Heart right ventricle (tissue), 16 donors: ENCODE measurements around the gene PCBP3. TPM values are rescaled to one million over a fixed set of nuclear protein-coding genes. Genes with fewer than 3 reads are reported as not detected.
"Not testable (repeated sequence)": the region's sequence is repeated elsewhere in the genome, so short reads cannot be mapped to it uniquely, and the experiment has no call there.

Source experiments
- ATAC-seq, 8 donors: fragments of 200-7000 bp; cut with Tn5 transposase; one replicate each; pipeline ENCODE4 v1.9.1; 2020; ENCODE audit warnings: mild to moderate bottlenecking in 8 of 8, moderate library complexity in 8 of 8, moderate number of reproducible peaks in 1 of 8
- DNase-seq, 2 donors: peaks; one replicate each; pipeline ENCODE4 v3.0.0-alpha.2; 2020
- H3K27ac ChIP-seq, 10 donors: fragments of 200-600 bp; sonication (generic) in 2 of 10; one replicate each; pipeline versions ENCODE4 v1.5.0 to v1.8.0; 2020 to 2022; ENCODE audit warnings: mild to moderate bottlenecking in 3 of 10
- H3K27me3 ChIP-seq, 7 donors: fragments of 200-600 bp; one replicate each; pipeline ENCODE4 v1.8.0; 2021 to 2022; ENCODE audit warnings: mild to moderate bottlenecking in 2 of 7
- H3K36me3 ChIP-seq, 9 donors: fragments of 200-600 bp; sonication (generic) in 1 of 9; one replicate each; pipeline versions ENCODE4 v1.5.0 to v1.8.0; 2020 to 2022; ENCODE audit warnings: mild to moderate bottlenecking in 2 of 9
- H3K4me1 ChIP-seq, 9 donors: fragments of 200-600 bp; sonication (generic) in 1 of 9; one replicate each; pipeline versions ENCODE4 v1.5.0 to v1.8.0; 2020 to 2022; ENCODE audit warnings: mild to moderate bottlenecking in 4 of 9
- H3K4me3 ChIP-seq, 10 donors: fragments of 200-600 bp; sonication (generic) in 2 of 10; one replicate each; pipeline versions ENCODE4 v1.5.0 to v1.8.0; 2020 to 2022; ENCODE audit warnings: mild to moderate bottlenecking in 7 of 10, moderate library complexity in 2 of 10
- H3K9me3 ChIP-seq, 11 donors: fragments of 200-600 bp in 10 of 11; sonication (generic) in 2 of 11; one replicate each; pipeline versions ENCODE4 v1.5.0 to v1.8.0; 2013 to 2022; ENCODE audit warnings: mild to moderate bottlenecking in 2 of 11, control low read depth in 1 of 11, moderate library complexity in 1 of 11
- WGBS, 2 donors: extraction: QIAGEN DNeasy Blood & Tissue Kit; methylation state at CpG; one replicate each; pipeline ENCODE4 v1.1.7; 2013; ENCODE audit warnings: inconsistent platforms in 1 of 2; 5-methylcytosine and 5-hydroxymethylcytosine counted together
- intact Hi-C, 10 donors: fragments of 100-400 bp; cut with DNase I; formaldehyde crosslinking; loops; one replicate each; pipeline versions ENCODE4 v1.11.1 to v1.14.2; 2022
- polyA plus RNA-seq, 2 donors: library from polyadenylated mRNA; stranded (reverse); fragments of 200-250 nt; gene quantifications; one replicate each; pipeline ENCODE4 v1.2.3, GENCODE V29; 2013
- total RNA-seq, 10 donors: library from RNA; stranded (reverse); fragmentation: NEBNext Ultra II Directional in 3 of 10; extraction: Animal tissue kit (Norgen Biotek cat#: 25700) in 3 of 10; gene quantifications; one replicate each; pipeline versions ENCODE4 v1.2.1 to v1.2.4, GENCODE V29; 2021 to 2023
- TF ChIP-seq, protein P1 (sequence below), 9 donors: fragments of 200-600 bp; sonication (generic) in 2 of 9; IDR thresholded peaks; one replicate each; pipeline versions ENCODE4 v1.5.0 to v1.8.0; 2021 to 2022; ENCODE audit warnings: antibody characterized with exemption in 9 of 9, mild to moderate bottlenecking in 5 of 9, moderate library complexity in 1 of 9
- donor health status: Arrhythmogenic right ventricular cardiomyopathy.
- donor health status: ischemic (EF 13 %, LVEDD 7.1; RV severe dilation, severe dysfunction).
- donor health status: healthy with polysubstance abuse.
- donor health status: DM: no; HTN: yes; CAD: no.
- donor health status: DM: no; HTN: no; CAD: no.
- donor health status: ischemic (EF 25% LVEDD 6.9; RV normal size, moderate dysfunction).
- donor health status: ischemic (EF 25% LVEDD 5.7; RV mildly dilated, moderate dysfunction).
- donor health status: healthy.
- donor health status: DM: yes; HTN: yes; CAD: no.
- donor health status: Ischemic cardiomyopathy.
- donor health status: ischemic (EF 35%, LVEDD 5.7; RV mildly dilated, moderate dysfunction).
- donor health status: nonischemic (EF 11% LVEDD 7.7; RV severe dilation, severe dysfunction).
- donor health status: DM: yes; HTN: yes; CAD: no.
- donor health status: PGD.
- donor health status: ischemic (EF 29% LVEDD 5.4; RV normal size, mild dysfunction).
- donor health status: nonischemic (EF 23%, LVEDD 6.1; RV moderate dilation, normal function).

Gene PCBP3
- total and polyA plus RNA-seq, 12 donors = 0.25 to 11.3 (median 1.2) TPM

DNA sequence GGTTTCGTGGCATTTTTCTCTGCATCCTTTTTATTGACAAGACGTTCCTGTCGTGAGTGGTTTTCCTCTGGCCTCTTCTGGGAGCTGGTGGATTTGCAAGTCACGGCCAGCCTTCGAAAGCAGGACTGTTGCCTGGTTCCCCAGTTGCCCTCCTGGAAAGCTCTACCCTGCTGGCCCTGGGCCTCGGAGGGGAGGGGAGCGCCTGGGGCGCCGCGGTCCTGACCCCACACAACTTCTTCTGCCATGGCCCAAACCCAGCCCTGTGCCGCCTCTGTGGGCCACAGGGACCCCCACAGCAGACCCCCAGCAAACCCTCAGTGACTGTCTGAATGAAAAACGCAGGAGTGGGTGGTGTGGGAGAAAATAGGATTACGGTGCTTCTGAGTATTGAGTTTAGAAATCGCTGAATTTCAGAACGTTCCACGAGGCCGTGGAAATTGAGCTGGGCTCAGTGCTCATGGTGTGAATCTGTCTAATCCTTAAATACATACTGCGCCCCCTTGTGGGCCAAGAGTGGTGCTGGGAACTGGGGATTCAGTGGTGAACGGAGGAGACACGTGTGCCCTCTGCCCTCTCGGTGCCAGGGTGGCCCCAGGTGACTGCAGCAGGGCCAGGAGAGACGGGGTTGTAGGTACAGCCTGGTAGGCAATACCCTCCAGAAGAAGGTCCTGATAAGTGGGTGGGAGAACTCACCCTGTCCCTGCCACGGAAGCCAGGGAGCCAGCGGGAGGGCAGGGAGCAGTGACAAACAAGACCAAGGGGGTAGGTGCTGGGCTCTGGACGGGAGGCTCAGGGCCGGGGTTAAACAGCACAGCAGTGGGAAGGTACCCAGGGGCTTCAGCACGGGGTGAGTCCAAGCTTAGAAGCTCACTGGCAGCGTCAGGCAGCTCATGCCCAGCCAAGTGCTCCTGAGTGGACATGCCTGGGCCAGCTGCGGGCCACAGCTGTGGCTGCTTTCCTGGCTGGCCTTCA is 236.9 kb downstream of the PCBP3 start:
- 49 to 55% methylated on average over 29 of the region's 29 CpGs for WGBS, 2 donors
- TF ChIP-seq, protein P1, sequence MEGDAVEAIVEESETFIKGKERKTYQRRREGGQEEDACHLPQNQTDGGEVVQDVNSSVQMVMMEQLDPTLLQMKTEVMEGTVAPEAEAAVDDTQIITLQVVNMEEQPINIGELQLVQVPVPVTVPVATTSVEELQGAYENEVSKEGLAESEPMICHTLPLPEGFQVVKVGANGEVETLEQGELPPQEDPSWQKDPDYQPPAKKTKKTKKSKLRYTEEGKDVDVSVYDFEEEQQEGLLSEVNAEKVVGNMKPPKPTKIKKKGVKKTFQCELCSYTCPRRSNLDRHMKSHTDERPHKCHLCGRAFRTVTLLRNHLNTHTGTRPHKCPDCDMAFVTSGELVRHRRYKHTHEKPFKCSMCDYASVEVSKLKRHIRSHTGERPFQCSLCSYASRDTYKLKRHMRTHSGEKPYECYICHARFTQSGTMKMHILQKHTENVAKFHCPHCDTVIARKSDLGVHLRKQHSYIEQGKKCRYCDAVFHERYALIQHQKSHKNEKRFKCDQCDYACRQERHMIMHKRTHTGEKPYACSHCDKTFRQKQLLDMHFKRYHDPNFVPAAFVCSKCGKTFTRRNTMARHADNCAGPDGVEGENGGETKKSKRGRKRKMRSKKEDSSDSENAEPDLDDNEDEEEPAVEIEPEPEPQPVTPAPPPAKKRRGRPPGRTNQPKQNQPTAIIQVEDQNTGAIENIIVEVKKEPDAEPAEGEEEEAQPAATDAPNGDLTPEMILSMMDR (IDR thresholded peaks at IDR 0.05) = peak; percentile 17 to 74 (median 65)
- intact Hi-C loops = loop anchor here in 1 of 10 donors (5.0 kb wide), 1 partner anchor 42 kb away; no protein-coding TSS in a partner anchor
- H3K27ac ChIP-seq = no peak overlapping the region
- H3K36me3 ChIP-seq = no peaks in the 10 kb centered on the region
- H3K27me3 ChIP-seq = peaks cover 0 to 52% (median 0%) of the 10 kb centered on the region in 7 donors
- peak; percentile 44 to 65 for DNase-seq
- peaks cover 0 to 20% (median 2%) of the 10 kb centered on the region in 9 donors for H3K4me1 ChIP-seq
- peak; percentile 62 to 86 (median 73) for ATAC-seq
- no peak overlapping the region for H3K4me3 ChIP-seq
- H3K9me3 ChIP-seq = no peaks in the 10 kb centered on the region

GRCh38 chr21:45882645-45883044 is 239.1 kb downstream of the PCBP3 start:
- Histone ChIP-seq H3K4me1 (peaks cover 0 to 34% (median 12%) of the 10 kb centered on the region in 9 donors), H3K9me3 (no peaks in the 10 kb centered on the region), H3K4me3 (no peak overlapping the region), H3K27me3 (peaks cover 0 to 30% (median 0%) of the 10 kb centered on the region in 7 donors), H3K36me3 (no peaks in the 10 kb centered on the region), H3K27ac (no peak overlapping the region)
- intact Hi-C loops = loop anchor here in 1 of 10 donors (5.0 kb wide), 1 partner anchor 40 kb away; no protein-coding TSS in a partner anchor
- 74 to 80% methylated on average over 8 of the region's 8 CpGs for WGBS, 2 donors
- TF ChIP-seq, protein P1 (IDR thresholded peaks at IDR 0.05) = no peak
- DNase-seq = no peak
- ATAC-seq = no peak

GRCh38 chr21:45883090-45883489 is 239.6 kb downstream of the PCBP3 start:
- intact Hi-C loops = loop anchor here in 1 of 10 donors (5.0 kb wide), 1 partner anchor 39 kb away; no protein-coding TSS in a partner anchor

DNA sequence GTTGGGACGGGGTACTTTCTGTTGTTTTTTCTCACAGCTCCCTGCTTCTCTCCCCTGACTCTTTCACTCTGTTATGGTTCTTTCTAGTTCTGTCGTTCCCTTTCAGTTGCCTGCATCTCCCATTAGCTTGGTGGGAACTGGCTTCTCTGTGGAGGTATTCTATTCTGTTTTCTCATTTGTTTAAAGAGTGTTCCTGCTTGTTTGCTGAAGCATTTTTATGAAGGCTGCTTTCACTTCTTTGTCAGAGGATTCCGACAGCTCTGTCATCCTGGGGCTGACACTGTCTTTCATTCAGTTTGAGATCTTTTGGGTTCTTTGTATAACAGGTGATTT is 242.0 kb downstream of the PCBP3 start:
- intact Hi-C loops = loop anchor here in 2 of 10 donors (5.0 kb wide), 2 partner anchors 37 to 53 kb away; no protein-coding TSS in a partner anchor
- no peak overlapping the region for H3K4me3 ChIP-seq
- TF ChIP-seq, protein P1 (IDR thresholded peaks at IDR 0.05) = no peak
- peaks cover 10 to 37% (median 18%) of the 10 kb centered on the region in 9 donors for H3K4me1 ChIP-seq
- H3K27ac ChIP-seq = peak overlapping the region in 5 of 10 donors; percentile 16 to 71 (median 19)
- no peak for ATAC-seq
- 83 to 93% methylated on average over 3 of the region's 3 CpGs for WGBS, 2 donors
- no peaks in the 10 kb centered on the region for H3K9me3 ChIP-seq
- H3K27me3 ChIP-seq = peaks cover 0 to 14% (median 0%) of the 10 kb centered on the region in 7 donors
- H3K36me3 ChIP-seq = no peaks in the 10 kb centered on the region
- DNase-seq = no peak

More at GRCh38 chr21:45883090-45883489, 239.6 kb downstream of the PCBP3 start:
- H3K9me3 ChIP-seq = no peaks in the 10 kb centered on the region
- TF ChIP-seq, protein P1 (IDR thresholded peaks at IDR 0.05) = no peak
- 84 to 90% methylated on average over 4 of the region's 4 CpGs for WGBS, 2 donors
- H3K27ac ChIP-seq = no peak overlapping the region
- DNase-seq (no peak), ATAC-seq (no peak)
- no peak overlapping the region for H3K4me3 ChIP-seq
- peaks cover 3 to 34% (median 16%) of the 10 kb centered on the region in 9 donors for H3K4me1 ChIP-seq
- H3K36me3 ChIP-seq = no peaks in the 10 kb centered on the region
- H3K27me3 ChIP-seq = peaks cover 0 to 26% (median 0%) of the 10 kb centered on the region in 7 donors

GRCh38 chr21:45885930-45886601 is 242.5 kb downstream of the PCBP3 start:
- DNase-seq = not testable (repeated sequence)

More at GRCh38 chr21:45885930-45886601, 242.5 kb downstream of the PCBP3 start:
- Histone ChIP-seq H3K4me1 (peaks cover 10 to 36% (median 18%) of the 10 kb centered on the region in 9 donors), H3K27me3 (peaks cover 0 to 11% (median 0%) of the 10 kb centered on the region in 7 donors), H3K27ac (peak overlapping the region in 9 of 10 donors; percentile 6 to 94 (median 73))
- not testable (repeated sequence) for ATAC-seq, H3K36me3 ChIP-seq, H3K9me3 ChIP-seq, H3K4me3 ChIP-seq
- intact Hi-C loops = loop anchor here in 2 of 10 donors (5.0 kb wide), 2 partner anchors 36 to 54 kb away; no protein-coding TSS in a partner anchor
- 51 to 59% methylated on average over 21 of the region's 21 CpGs for WGBS, 2 donors
